GM12892 (cell line): ENCODE data around the gene CLSTN2.

Source experiments
- POLR2A ChIP-seq: IDR thresholded peaks from 2 replicates; pipeline ENCODE4 v1.6.1; 2011; ENCODE audit warnings: low read depth, low read length, control low read depth
- POLR2AphosphoS5 ChIP-seq: IDR thresholded peaks from 2 replicates; pipeline ENCODE4 v1.6.1; 2011; ENCODE audit warnings: low read depth, low read length, control low read depth
- TAF1 ChIP-seq: IDR thresholded peaks from 2 replicates; pipeline ENCODE4 v1.6.1; 2011; ENCODE audit warnings: low read depth, mild to moderate bottlenecking, control low read depth, low read length, borderline replicate concordance

- no peak for TF ChIP-seq POLR2A
- no peak for TF ChIP-seq TAF1
- no peak for TF ChIP-seq POLR2AphosphoS5
Measured at GRCh38 chr3:140243575-140243974, 308.6 kb downstream of the CLSTN2 start.
